Measurements from ENCODE around the gene FLOT2. TPM values are rescaled to one million over a fixed set of nuclear protein-coding genes. Genes with fewer than 3 reads are reported as not detected.

FLOT2 gene, protein sequence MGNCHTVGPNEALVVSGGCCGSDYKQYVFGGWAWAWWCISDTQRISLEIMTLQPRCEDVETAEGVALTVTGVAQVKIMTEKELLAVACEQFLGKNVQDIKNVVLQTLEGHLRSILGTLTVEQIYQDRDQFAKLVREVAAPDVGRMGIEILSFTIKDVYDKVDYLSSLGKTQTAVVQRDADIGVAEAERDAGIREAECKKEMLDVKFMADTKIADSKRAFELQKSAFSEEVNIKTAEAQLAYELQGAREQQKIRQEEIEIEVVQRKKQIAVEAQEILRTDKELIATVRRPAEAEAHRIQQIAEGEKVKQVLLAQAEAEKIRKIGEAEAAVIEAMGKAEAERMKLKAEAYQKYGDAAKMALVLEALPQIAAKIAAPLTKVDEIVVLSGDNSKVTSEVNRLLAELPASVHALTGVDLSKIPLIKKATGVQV
- 60.4 and 66.9 TPM in 2 replicates for total RNA-seq

DNA sequence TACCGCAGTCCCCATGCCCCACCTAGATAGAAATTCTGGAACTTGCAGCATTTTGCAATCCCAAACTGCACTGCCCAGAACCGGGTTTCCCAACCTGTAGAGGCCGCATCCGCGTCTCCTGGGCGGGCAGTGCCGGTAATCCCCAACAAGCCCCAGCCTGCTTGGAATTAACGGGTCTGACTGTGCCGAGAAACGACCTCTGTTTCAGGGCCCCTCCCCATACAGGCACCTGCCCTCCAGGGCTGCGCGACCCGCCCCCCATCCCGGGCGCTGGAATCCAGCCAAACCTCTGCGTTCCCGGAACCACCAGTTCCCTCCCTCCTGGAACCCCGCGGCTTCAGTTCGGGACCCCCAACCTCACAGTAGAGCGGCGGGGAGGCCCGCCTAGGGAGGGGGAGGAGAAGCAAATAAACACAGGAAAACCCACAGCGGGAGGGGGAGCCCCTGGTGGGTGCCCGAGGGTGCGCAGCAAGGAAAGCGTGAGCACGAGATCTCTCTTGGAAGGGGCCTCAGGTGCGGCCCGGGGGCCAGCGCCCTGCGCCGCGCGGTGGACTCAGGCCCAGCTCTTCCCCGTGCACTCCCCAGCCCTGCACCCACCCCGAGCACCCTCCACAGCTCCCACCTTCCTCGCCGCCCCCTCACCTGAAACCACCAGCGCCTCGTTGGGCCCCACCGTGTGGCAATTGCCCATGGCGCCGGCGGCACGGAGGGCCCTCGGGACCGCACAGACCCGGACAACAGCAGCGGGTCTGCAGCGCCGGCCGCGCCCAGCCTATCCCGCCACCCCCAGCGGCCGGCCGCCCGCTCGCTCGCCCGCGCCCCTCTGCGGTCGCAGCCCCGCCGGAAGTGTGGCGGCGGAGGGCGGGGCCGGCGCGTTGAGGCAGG lies at the start of gene FLOT2:
FLOT2 (minus strand) TSS at position 850 of the 885 bp plus-strand sequence; CDS start at position 691, 159 bp downstream.

GRCh38 chr17:28902819-28903545 lies 5.4 kb upstream of the FLOT2 start, which contains the start of gene DHRS13:
DHRS13 (minus strand) TSS chr17:28903079; CDS start chr17:28902944, 135 bp downstream.

DNA sequence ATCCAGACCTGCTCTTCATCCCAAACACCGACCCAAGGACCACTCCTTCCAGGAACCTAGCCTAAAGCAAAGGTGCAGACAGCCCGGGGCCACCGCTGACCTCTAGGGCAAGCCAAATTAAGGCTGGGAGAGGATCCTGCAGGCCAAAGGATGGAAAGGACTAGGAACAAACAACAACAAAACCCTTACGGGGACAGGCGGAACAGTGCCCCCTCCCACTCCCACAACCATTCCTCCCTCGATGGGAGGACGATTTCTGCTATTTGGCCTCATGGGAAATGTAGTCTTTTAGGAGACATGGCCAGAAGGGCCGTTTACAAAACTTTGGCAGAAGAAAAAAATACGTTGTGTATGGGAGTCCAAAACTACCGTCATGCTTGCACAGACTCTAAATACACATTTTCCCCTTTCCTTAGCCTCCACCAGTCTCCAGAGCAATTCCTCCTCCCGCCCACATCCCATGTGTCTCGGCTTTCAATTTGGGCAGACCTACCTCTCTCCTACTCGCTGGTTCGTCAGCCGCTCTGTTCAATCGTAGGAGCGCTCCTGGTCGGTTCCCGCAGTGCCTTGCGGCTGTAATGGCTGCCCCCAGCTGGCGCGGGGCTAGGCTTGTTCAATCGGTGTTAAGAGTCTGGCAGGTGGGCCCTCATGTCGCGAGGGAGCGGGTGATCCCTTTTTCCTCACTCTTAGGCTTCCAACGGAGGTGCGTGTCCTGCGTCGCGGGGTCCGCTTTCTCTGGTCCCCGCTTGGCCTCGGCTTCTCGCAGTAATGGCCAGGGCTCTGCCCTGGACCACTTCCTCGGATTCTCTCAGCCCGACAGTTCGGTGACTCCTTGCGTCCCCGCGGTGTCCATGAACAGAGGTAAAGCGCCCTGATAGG lies 42.8 kb downstream of the FLOT2 start, which contains the start of gene ERAL1:
ERAL1 (plus strand) TSS at position 560 of the 879 bp plus-strand sequence; CDS start at position 579, 19 bp downstream.

GRCh38 chr17:28842282-28843012 lies 55.1 kb downstream of the FLOT2 start, which contains the start of gene FAM222B:
FAM222B (minus strand) TSS chr17:28842790; CDS start chr17:28766667, 76,123 bp downstream.

Other genes with a start within 250 kb of the FLOT2 start
- 49.6 and 55.3 TPM in 2 replicates for gene SDF2, start 235.8 kb downstream of the FLOT2 start, total RNA-seq
- gene SUPT6H, start 235.5 kb downstream of the FLOT2 start, total RNA-seq: 19.6 and 24.1 TPM in 2 replicates
- gene PROCA1, start 185.8 kb downstream of the FLOT2 start, total RNA-seq: 0.18 and 2.3 TPM in 2 replicates
- 403 and 461 TPM in 2 replicates for gene RAB34, start 179.9 kb downstream of the FLOT2 start, total RNA-seq
- gene RPL23A, start 177.7 kb downstream of the FLOT2 start, total RNA-seq: 511 and 592 TPM in 2 replicates
- 10.4 and 10.8 TPM in 2 replicates for gene TLCD1, start 171.5 kb downstream of the FLOT2 start, total RNA-seq
- gene NEK8, start 168.9 kb downstream of the FLOT2 start, total RNA-seq: 2.1 and 34.3 TPM in 2 replicates
- gene TRAF4, start 153.7 kb downstream of the FLOT2 start, total RNA-seq: 28.2 and 38.3 TPM in 2 replicates
- 4.8 and 6.6 TPM in 2 replicates for gene FAM222B, start 54.9 kb downstream of the FLOT2 start, total RNA-seq
- 56.0 and 102 TPM in 2 replicates for gene ERAL1, start 42.7 kb downstream of the FLOT2 start, total RNA-seq
- gene DHRS13, start 5.3 kb upstream of the FLOT2 start, total RNA-seq: 2.6 and 3.7 TPM in 2 replicates
- 14.0 and 17.0 TPM in 2 replicates for gene PHF12, start 53.8 kb upstream of the FLOT2 start, total RNA-seq
- 1.2 TPM in 1 of 2 replicates, not detected in the other for gene SEZ6, start 108.3 kb upstream of the FLOT2 start, total RNA-seq
- gene PIPOX, start 145.4 kb upstream of the FLOT2 start, total RNA-seq: not detected in 2 replicates

Measured in myometrial cell (primary cell).